IPS DF 4.7 (cell line): ENCODE data around the gene TREML1.

ENCODE experiments used
- DNase-seq: peaks from one replicate; pipeline ENCODE4 v3.0.0-alpha.2; 2013; ENCODE audit warnings: low spot score; ENCODE audit errors: extremely low read depth

Gene TREML1

DNA sequence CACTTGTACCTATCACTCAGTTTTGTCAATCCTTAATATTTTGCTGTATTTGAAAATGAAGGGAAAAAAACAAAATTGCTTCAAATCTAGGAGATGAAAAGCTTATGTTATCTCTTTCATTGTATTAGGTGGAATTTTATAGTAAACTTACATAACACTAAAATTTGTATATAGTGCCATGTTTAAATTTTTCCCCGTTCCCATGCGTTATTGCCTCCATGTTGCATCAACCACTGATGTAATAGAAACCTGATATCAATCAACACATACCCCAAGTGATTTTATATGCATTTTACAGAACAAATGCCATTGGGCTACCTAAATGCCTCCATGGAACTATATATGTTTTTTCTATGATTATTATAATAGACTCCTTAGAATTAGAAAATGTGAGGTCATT is 23.5 kb upstream of the TREML1 start:
- no peak for DNase-seq

- DNase-seq, result no peak
Measured at GRCh38 chr6:41177287-41177686, 23.1 kb upstream of the TREML1 start.

- no peak for DNase-seq
Measured at GRCh38 chr6:41176189-41176588, 22.0 kb upstream of the TREML1 start.

DNA sequence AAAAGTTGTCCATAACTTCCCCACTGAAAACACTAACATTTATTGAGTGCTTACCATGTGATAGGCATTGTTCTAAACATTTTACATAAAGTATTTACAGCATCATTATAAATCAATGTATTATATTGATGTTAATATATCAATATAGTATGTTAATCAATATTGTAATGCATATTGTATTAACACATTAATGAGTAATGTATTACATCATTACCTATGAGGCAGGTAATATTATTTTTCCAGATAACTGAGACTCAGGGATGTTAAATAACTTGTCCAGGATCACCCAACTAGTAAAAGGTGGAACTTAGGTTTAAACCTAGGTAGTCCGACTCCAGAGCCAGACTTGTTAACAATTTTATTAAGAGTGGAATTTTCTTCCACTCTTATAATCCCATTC is 20.9 kb upstream of the TREML1 start:
- no peak for DNase-seq

DNA sequence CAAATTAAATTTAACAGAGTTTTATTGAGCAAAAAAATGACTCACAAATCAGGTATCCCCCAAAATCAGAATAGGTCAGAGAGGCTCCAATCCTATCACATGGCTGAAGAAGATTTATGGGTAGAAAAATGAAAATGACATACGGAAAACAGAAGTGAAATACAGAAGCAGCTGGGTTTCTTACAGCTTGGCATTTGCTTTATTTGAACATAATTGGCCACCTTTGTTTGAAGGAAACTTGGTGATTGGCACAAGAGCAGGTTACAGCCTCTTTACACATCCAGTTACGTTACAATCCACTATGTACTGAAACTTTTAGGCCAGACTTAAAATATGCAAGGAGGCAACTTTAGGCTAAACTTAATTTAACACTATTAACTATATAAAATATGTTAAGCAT is 20.5 kb upstream of the TREML1 start:
- no peak for DNase-seq

GRCh38 chr6:41171908-41172307 is 17.8 kb upstream of the TREML1 start:
- DNase-seq, result no peak

DNA sequence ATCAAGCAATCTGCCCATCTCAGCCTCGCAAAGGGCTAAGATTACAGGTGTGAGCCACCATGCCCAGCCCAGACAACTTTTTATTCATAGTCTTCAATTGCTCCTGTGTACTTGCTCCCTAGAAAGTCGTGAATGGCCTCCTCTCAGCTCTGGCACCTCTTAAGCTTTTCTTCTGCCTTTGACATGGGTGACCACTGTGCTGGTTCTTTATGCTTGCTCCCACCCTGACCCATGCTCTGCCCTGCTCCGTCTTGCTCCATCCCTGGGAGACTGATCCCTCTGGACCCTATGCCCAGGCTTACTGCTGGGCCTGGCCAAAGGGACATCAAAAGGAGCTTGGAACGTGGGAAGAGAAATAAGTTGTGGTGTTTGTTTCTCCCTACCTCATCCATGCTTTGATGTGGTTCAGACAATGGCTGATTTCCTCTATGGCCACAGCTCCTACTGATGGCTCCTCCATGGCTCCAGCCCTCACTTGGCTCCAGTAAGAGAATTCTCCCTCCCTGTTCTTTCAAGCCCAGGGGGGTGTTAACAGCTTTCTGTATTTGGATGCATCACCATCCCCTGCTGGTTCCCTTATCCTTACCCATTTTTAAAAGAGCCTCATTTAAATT is 16.5 kb upstream of the TREML1 start:
- no peak for DNase-seq

DNA sequence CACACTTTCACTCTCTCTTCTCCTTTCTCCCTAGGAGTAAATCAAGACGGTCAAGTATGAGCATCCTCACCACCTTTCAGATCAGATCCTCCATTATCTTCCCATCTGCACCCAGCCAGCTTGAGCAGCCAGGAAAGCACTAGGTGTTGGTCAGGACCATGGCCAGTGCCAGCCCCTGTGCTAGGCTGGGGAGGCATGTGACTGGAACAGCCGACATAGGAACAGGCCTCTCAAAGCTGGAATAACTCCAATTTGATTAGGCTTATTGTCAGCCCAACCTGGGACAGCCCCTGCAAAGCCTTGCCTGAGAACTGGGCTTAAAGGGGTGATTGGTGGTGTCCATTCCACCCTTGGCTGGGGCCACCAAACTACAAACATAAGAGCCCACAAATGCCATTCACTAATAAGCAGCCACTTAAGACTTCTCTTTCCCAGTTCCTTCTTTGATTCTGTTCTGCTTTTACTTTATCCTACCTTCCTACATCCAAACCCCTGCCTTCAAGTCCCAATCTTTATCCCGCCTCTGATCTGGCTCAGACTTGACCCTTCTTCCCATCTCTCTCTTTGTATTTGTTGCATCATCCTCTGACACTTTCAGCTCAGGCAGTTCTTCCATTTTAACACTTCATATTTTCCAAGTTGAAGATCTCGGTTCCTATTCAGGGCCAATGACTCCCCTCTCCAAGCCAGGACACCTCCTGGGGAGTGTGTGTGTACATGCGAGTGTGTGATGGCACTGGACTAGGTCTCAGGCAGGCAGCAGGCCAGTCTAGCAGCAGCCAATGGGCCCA is 13.2 kb upstream of the TREML1 start:
- no peak for DNase-seq

DNA sequence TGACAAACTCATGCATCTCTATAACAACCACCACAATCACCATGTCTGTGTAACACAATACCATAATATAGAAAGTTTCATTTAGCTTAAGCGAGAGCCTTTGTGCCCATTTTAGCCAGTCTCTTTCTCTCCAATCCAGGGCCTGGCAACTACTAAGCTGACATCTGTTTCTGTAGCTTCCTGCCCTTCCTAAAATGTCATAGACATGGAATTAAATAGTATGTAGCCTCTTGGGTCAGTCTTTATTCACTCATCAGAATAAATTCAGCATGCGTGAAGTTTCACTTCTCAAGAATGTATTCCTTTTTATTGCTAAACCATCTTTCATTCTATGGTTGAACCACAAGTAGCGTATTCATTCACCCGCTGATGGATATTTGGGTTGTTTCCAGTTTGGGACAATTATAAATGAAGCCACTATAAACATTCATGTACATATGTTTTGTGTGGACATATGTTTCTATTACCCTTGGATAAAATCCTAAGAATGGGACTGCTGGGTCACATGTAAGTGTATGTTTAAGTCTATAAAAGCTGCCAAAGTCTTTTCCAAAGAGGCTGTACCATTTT is 10.5 kb upstream of the TREML1 start:
- DNase-seq, result no peak

DNA sequence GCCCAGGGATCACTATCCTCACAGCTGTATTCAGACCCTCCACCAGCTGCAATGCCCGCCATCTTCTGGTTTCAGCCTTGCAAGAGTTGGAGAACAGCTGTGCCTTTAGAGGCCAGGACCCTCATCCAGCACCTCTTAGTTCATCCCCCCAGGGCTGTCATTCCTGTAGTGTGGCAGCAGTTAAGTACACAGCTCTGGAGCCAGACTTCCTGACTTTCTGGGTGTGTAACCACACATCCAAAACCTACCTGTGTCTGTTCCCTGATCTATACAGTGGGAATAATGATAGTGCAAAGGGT is 9.2 kb upstream of the TREML1 start:
- DNase-seq, result no peak

DNA sequence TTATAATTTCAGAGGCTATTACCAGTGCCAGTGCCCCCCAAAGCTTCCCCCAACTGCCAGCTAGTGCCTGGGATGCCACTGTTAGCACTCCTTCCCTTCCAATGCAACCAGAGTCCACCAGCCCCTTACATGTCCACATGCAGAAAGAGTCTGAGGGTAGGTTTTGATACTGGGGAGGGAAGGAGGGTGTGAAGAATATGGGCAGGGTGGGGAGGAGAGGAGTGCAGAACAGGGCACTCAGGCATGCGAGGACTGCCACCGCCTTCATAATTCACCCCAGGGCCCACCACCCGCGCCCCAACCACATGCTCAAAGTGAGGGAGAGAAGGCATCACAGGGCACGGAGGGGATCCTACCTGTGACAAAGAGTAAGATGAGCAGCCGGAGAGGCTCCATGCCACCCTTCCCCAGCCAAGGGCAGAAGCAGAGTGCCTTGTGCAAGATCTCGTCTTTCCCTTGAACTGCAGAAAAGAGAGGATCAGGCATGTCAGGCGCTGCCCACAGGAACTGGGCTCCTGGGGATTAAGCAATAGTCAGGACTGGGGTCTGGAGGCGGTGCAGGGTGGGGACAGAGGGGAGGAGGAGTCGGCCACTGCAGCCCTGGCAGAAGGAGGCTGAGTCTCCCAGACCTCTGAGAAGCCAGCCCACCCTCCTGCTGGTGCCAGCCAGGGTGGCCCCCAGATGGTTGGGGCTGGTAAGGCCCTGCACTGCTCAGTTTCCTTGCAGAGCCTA is 8.7 kb upstream of the TREML1 start, which contains the start of gene TREM2:
Gene TREM2 (minus strand): TSS at position 430 of the 732 bp plus-strand sequence. CDS start 34 bp downstream, at position 396.
- DNase-seq, result no peak

GRCh38 chr6:41161851-41162552 is 7.9 kb upstream of the TREML1 start:
- no peak for DNase-seq

- no peak for DNase-seq
Measured at GRCh38 chr6:41161380-41161779, 7.2 kb upstream of the TREML1 start.

- no peak for DNase-seq
Measured at GRCh38 chr6:41160933-41161332, 6.8 kb upstream of the TREML1 start.

DNA sequence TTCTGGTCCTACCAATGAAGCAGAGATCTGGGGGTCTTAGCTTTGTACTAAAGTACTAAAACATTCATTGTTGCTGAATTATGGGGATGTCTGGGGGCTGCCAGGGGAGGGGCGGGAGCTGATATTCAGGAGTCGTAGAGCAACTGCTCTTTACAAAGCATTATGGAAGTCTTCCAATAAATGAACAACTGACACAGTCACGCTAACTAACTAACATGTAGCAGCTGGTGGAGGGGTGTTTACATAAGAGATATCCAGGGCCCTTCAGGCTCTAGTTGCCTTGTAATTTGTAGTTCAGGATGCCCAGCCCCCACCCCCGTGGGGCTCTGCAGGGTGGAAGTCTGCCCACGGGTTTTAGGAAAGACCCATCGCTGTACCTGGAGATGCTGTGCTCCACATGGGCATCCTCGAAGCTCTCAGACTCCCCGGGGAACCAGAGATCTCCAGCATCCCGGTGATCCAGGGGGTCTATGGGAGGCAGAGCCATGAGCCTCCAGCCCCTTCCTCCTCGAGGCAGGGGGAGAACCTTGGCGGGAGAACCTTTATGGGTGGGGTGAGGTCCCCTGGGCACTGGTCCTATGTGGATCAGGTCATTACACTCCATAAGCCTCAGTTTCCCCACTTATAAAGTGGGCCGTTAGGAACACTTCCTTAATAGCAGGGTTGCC is 5.4 kb upstream of the TREML1 start:
- DNase-seq, result no peak

GRCh38 chr6:41157323-41157722 is 3.2 kb upstream of the TREML1 start:
- no peak for DNase-seq

DNA sequence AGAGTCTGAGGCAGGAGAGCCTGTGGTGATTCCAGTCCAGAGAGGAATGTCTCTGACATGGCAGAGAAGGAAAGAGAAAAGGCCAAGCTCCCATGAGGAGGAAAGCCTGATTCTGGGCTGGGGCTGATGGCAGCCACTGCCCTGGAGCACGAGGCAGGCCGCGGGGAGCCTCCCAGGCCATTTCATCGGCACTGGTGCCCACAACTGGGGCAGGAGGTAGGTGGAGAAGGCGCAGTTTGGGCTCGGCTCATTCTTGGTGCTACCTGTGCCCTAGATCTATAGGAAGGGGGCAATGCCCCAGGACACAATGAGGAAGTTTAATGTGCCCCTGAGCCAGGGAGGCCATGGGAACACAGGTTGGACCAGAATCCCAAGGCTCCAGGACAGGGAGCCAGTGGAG is 2.6 kb upstream of the TREML1 start:
- DNase-seq, result no peak

DNA sequence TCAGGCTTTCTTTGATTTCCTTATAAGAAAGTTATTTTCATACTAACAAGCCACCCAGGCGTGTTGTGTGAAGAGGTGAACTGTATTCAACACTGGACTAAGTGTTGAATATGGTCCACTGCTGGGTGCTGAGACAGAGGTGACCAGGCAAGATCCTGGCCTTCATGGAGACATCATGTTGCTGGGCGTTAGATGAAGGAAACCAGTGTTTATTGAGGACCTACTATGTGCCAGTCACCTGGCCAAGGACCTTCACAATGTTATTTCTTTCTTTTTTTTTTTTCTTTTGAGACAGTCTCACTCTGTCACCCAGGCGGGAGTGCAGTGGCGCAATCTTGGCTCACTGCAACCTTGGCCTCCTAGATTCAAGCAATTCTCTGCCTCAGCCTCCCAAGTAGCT is 1.9 kb upstream of the TREML1 start:
- no peak for DNase-seq

- DNase-seq, result no peak
Measured at GRCh38 chr6:41155132-41155805, 1.1 kb upstream of the TREML1 start.

DNA sequence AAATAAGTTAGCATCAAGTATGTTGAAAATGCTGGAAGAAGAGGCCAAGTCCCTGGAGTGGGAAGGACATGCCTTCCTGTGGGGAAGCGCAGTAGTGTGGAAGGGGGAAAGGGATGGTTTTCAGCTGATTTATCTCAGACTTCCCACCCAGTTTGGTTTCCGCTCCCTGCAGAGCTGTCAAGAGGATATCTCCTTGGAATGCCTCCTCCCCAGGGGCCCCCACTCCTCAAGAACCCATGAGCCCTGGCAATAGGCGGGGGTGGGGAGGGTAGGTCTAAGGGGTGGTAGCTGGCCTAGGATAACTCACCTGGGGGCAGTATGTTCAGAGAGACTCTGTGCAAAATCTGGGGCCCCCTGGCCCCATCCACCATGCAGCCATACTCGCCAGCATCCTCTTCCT is 696 bp downstream of the TREML1 start:
- no peak for DNase-seq

- no peak for DNase-seq
Measured at GRCh38 chr6:41150671-41151070, 3.5 kb downstream of the TREML1 start.
